Astrocyte of the cerebellum (primary cell): ENCODE data around the gene TRAPPC14.
"Not testable (repeated sequence)": the region's sequence is repeated elsewhere in the genome, so short reads cannot be mapped to it uniquely, and the experiment has no call there.

ENCODE experiments used
- DNase-seq: peaks from one replicate; pipeline ENCODE4 v3.0.0-alpha.2; 2011; ENCODE audit warnings: low read depth
- H3K4me3 ChIP-seq: 2 replicates; pipeline ENCODE4 v1.5.1; 2011; ENCODE audit warnings: mild to moderate bottlenecking, low read depth, low read length, moderate library complexity
- CTCF ChIP-seq: IDR thresholded peaks from 2 replicates; pipeline ENCODE4 v1.5.1; 2012; ENCODE audit warnings: low read length, low read depth, moderate library complexity, mild to moderate bottlenecking; ENCODE audit errors: missing control alignments
- in situ Hi-C: cut with HindIII; loops from 2 replicates; pipeline ENCODE4 v1.10.0; 2017; ENCODE audit warnings: low sequenced_read_pairs

The TRAPPC14 gene

GRCh38 chr7:100158229-100159098, at the start of gene TRAPPC14:
Gene TRAPPC14 (minus strand): TSS chr7:100158723. CDS start chr7:100158499, 224 bp downstream.
- H3K4me3 ChIP-seq: peak within 1 kb of the TSS; percentile 76
- TF ChIP-seq CTCF: no peak
- in situ Hi-C loops: no loop called here
- peak; percentile 55 for DNase-seq

GRCh38 chr7:100204454-100204853, 45.9 kb upstream of the TRAPPC14 start:
- no peak for TF ChIP-seq CTCF
- in situ Hi-C loops: no loop called here
- DNase-seq: no peak
- no peak overlapping the region for H3K4me3 ChIP-seq

GRCh38 chr7:100200693-100201092, 42.2 kb upstream of the TRAPPC14 start:
- no peak for DNase-seq
- no peak for TF ChIP-seq CTCF
- no peak overlapping the region for H3K4me3 ChIP-seq
- in situ Hi-C loops: no loop called here

- no peak overlapping the region for H3K4me3 ChIP-seq
- in situ Hi-C loops: no loop called here
- DNase-seq: no peak
- TF ChIP-seq CTCF: no peak
Measured at GRCh38 chr7:100198266-100198665, 39.7 kb upstream of the TRAPPC14 start.

- DNase-seq, H3K4me3 ChIP-seq, in situ Hi-C loops: not testable (repeated sequence)
Measured at GRCh38 chr7:100195901-100196322, 37.4 kb upstream of the TRAPPC14 start.

- in situ Hi-C loops: no loop called here
- no peak for DNase-seq
- TF ChIP-seq CTCF: no peak
- no peak overlapping the region for H3K4me3 ChIP-seq
Measured at GRCh38 chr7:100195222-100195621, 36.7 kb upstream of the TRAPPC14 start.

GRCh38 chr7:100192969-100193368, 34.4 kb upstream of the TRAPPC14 start:
- H3K4me3 ChIP-seq: no peak overlapping the region
- no peak for DNase-seq
- TF ChIP-seq CTCF: no peak
- in situ Hi-C loops: no loop called here

GRCh38 chr7:100192281-100192862, 33.8 kb upstream of the TRAPPC14 start:
- H3K4me3 ChIP-seq, in situ Hi-C loops, DNase-seq: not testable (repeated sequence)
